Esophagus squamous epithelium (tissue), 5 donors: ENCODE measurements around the gene NDN. TPM values are rescaled to one million over a fixed set of nuclear protein-coding genes. Genes with fewer than 3 reads are reported as not detected.
"Not testable (repeated sequence)": the region's sequence is repeated elsewhere in the genome, so short reads cannot be mapped to it uniquely, and the experiment has no call there.

Experiments used
- DNase-seq: peaks from one replicate; lab custom pipeline; 2025; lab: John Stamatoyannopoulos, UW
- H3K27ac ChIP-seq, 4 donors: fragments of 200-600 bp; sonication (generic); one replicate each; pipeline ENCODE4 v1.5.1; 2016 to 2019; ENCODE audit warnings: mild to moderate bottlenecking in 1 of 4
- H3K27me3 ChIP-seq, 4 donors: fragments of 200-600 bp; sonication (generic); 1 replicate in 3 of 4; 2 replicates in 1 of 4; pipeline versions ENCODE4 v1.5.1 to v1.6.0; 2017 to 2021; ENCODE audit warnings: antibody characterized with exemption in 1 of 4
- H3K36me3 ChIP-seq, 3 donors: fragments of 200-600 bp; sonication (generic); one replicate each; pipeline ENCODE4 v1.5.1; 2016 to 2019
- H3K4me1 ChIP-seq, 3 donors: fragments of 200-600 bp; sonication (generic); one replicate each; pipeline ENCODE4 v1.5.1; 2017 to 2019
- H3K4me3 ChIP-seq, 4 donors: fragments of 200-600 bp; sonication (generic); 1 replicate in 3 of 4; 2 replicates in 1 of 4; pipeline ENCODE4 v1.5.1; 2016 to 2019; ENCODE audit warnings: mild to moderate bottlenecking in 2 of 4, moderate library complexity in 1 of 4
- H3K9me3 ChIP-seq, 3 donors: fragments of 200-600 bp; sonication (generic); one replicate each; pipeline ENCODE4 v1.5.1; 2016 to 2019
- POLR2A ChIP-seq, 4 donors: fragments of 450-650 bp; IDR thresholded peaks; one replicate each; pipeline ENCODE4 v1.6.1; 2017; ENCODE audit warnings: antibody characterized with exemption in 4 of 4, mild to moderate bottlenecking in 4 of 4, moderate library complexity in 3 of 4
- WGBS, 2 donors: methylation state at CpG; one replicate each; pipeline ENCODE4 v1.1.5; 2018; 5-methylcytosine and 5-hydroxymethylcytosine counted together
- intact Hi-C: fragments of 100-400 bp; cut with DNase I; formaldehyde crosslinking; loops from one replicate; pipeline ENCODE4 v1.15.0; 2022
- total RNA-seq, 4 donors: library from RNA; depleted of rRNA; stranded (reverse); fragments of >200 nt; gene quantifications; one replicate each; pipeline ENCODE4 v1.1.0, GENCODE V29; 2016
- TF ChIP-seq, protein P1 (sequence below), 6 experiments: fragments of 450-650 bp in 4 of 6; fragments of 200-600 bp in 2 of 6; sonication (generic) in 2 of 6; IDR thresholded peaks; one replicate each; pipeline ENCODE4 v1.5.1; 2016 to 2019; ENCODE audit warnings: antibody characterized with exemption in 6 of 6, mild to moderate bottlenecking in 4 of 6, moderate library complexity in 4 of 6
- donor health status: DM: yes; HTN: yes; CAD: no.

Gene NDN, protein sequence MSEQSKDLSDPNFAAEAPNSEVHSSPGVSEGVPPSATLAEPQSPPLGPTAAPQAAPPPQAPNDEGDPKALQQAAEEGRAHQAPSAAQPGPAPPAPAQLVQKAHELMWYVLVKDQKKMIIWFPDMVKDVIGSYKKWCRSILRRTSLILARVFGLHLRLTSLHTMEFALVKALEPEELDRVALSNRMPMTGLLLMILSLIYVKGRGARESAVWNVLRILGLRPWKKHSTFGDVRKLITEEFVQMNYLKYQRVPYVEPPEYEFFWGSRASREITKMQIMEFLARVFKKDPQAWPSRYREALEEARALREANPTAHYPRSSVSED
- total RNA-seq, result 10 to 100 TPM; 10.5 to 41.0 (median 32.3) TPM

DNA sequence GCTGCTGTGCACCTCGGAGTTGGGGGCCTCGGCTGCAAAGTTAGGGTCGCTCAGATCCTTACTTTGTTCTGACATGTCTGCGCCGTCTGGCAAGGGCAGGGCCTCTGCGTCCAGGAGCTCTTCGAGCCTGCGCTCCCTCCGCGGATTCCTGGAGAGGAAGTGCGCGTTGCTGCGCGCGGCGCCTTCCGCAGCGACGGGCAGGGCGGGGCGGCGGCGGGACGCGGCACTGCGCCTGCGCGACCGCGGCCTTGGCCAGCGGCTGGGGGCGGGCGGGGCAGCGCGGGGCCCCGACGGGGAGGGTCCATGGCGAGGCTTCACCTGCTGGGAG, at the start of gene NDN:
NDN (minus strand) TSS at position 163 of the 328 bp plus-strand sequence; CDS start at position 75, 88 bp downstream.
- intact Hi-C loops, result no loop called here
- no peak for DNase-seq
- no peaks in the 10 kb centered on the region for H3K27me3 ChIP-seq
- no peaks in the 10 kb centered on the region for H3K9me3 ChIP-seq
- WGBS, 2 donors, result 0% methylated on average over 1 of the region's 38 CpGs; no CpG with 5 or more reads in 1 of the 2 donors
- peak within 1 kb of the TSS; percentile 35 to 71 (median 52) for H3K4me3 ChIP-seq
- no peaks in the 10 kb centered on the region for H3K36me3 ChIP-seq
- peak in 1 of 4 donors; percentile 13 for TF ChIP-seq POLR2A (IDR thresholded peaks at IDR 0.05)
- TF ChIP-seq, protein P1, sequence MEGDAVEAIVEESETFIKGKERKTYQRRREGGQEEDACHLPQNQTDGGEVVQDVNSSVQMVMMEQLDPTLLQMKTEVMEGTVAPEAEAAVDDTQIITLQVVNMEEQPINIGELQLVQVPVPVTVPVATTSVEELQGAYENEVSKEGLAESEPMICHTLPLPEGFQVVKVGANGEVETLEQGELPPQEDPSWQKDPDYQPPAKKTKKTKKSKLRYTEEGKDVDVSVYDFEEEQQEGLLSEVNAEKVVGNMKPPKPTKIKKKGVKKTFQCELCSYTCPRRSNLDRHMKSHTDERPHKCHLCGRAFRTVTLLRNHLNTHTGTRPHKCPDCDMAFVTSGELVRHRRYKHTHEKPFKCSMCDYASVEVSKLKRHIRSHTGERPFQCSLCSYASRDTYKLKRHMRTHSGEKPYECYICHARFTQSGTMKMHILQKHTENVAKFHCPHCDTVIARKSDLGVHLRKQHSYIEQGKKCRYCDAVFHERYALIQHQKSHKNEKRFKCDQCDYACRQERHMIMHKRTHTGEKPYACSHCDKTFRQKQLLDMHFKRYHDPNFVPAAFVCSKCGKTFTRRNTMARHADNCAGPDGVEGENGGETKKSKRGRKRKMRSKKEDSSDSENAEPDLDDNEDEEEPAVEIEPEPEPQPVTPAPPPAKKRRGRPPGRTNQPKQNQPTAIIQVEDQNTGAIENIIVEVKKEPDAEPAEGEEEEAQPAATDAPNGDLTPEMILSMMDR (IDR thresholded peaks at IDR 0.05), result no peak
- peak within 1 kb of the TSS in 2 of 4 donors; percentile 25 to 62 for H3K27ac ChIP-seq
- H3K4me1 ChIP-seq, result peaks cover 0 to 14% (median 0%) of the 10 kb centered on the region in 3 donors

DNA sequence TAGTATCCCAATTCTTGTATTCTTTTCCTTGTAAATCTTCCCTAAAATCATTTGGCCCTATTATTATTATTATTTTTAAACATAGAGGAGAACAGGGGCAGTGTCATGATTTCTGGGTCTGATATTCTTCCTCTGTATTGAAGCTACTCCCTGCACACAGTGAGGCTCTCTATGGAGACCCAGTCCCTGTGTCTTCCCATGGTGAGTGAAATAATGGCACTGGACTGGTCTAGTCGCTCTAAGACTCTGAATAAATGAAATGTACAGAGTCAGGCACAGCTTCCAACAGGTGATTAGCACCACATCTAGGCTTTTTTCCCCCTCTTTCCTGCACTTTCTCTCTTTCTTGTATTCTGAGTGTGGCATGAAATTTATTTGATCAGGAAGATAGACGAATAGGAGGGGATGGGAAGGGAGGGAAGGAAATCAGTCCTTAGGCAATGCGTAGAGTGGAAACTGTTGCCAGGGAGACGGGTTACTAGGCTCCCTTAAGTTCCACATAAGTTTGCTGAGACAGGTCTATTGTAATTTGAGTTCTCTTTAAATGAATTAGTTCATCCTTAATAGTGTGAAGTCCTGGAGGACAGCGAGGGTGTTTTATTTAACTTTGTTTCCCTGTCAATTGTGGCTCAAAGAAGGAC, 49.0 kb upstream of the NDN start:
- intact Hi-C loops, result no loop called here
- Histone ChIP-seq H3K27ac (no peak overlapping the region), H3K27me3 (no peaks in the 10 kb centered on the region), H3K4me1 (no peaks in the 10 kb centered on the region), H3K9me3 (no peaks in the 10 kb centered on the region), H3K36me3 (no peaks in the 10 kb centered on the region), H3K4me3 (no peak overlapping the region)
- no peak for DNase-seq
- 34 to 37% methylated on average over 5 of the region's 5 CpGs for WGBS, 2 donors
- TF ChIP-seq POLR2A (IDR thresholded peaks at IDR 0.05), result no peak
- TF ChIP-seq, protein P1 (IDR thresholded peaks at IDR 0.05), result no peak

DNA sequence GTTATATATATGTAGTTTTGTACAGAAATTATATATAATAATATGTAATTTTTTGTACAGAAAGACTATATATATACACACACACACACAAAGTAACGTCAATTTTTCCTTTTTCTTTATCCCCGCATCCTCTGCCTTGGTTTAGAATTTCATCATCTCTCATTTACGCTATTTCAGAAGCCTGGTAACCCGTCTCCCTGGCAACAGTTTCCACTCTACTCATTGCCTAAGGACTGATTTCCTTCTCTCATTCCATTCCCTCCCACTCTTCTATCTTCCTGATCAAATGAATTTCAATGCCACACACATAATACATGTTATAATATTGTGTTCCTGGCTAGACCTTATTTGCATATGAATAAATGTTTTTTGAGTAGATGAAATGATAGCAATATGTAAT, 47.8 kb upstream of the NDN start:
- intact Hi-C loops, result no loop called here
- Histone ChIP-seq H3K4me1 (no peaks in the 10 kb centered on the region), H3K27me3 (no peaks in the 10 kb centered on the region), H3K9me3 (no peaks in the 10 kb centered on the region), H3K4me3 (no peak overlapping the region), H3K36me3 (no peaks in the 10 kb centered on the region), H3K27ac (no peak overlapping the region)
- no peak for TF ChIP-seq POLR2A (IDR thresholded peaks at IDR 0.05)
- TF ChIP-seq, protein P1 (IDR thresholded peaks at IDR 0.05), result no peak
- no peak for DNase-seq
- 62 to 63% methylated on average over 4 of the region's 4 CpGs for WGBS, 2 donors

DNA sequence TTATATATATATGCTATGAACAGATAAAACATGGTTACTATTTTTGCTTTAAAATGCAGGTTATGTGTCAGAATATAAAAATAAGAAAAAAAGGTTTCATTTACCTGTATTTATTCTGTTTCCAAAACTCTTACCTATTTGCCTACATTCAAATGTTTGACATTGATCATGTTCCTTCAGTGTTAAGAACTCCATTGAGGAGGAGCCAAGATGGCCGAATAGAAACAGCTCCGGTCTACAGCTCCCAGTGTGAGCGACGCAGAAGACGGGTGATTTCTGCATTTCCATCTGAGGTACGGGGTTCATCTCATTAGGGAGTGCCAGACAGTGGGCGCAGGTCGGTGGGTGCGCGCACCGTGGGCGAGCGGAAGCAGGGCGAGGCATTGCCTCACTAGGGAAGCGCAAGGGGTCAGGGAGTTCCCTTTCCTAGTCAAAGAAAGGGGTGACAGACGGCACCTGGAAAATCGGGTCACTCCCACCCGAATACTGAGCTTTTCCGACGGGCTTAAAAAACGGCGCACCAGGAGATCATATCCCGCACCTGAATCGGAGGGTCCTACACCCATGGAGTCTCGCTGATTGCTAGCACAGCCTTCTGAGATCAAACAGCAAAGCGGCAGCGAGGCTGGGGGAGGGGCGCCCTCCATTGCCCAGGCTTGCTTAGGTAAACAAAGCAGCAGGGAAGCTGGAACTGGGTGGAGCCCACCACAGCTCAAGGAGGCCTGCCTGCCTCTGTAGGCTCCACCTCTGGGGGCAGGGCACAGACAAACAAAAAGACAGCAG, 27.0 kb upstream of the NDN start:
- H3K4me3 ChIP-seq, H3K36me3 ChIP-seq, H3K9me3 ChIP-seq, H3K4me1 ChIP-seq, DNase-seq, H3K27ac ChIP-seq, H3K27me3 ChIP-seq, intact Hi-C loops: not testable (repeated sequence)
- WGBS, 2 donors, result 80 to 84% methylated on average over 6 to 20 of the region's 28 CpGs

DNA sequence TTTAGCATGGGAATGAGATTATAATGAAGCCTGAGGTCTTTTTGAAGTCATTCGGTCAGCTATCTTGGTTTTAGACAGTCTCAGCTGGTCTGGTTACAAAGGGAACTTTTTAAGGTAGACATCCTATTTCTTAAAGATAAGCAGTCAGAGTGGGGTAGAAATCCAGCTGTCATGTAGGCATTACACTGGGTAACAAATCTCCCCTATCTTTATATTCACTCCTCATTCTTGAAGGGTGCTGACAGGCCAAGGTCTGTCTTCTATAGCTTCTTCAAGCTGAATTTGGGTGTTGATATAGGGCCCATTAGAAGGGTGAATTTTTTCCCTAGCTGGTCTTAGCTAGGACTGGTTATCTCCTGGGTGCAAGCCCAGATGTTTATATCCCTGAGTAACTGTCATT, 21.2 kb upstream of the NDN start:
- no peak for DNase-seq
- Histone ChIP-seq H3K9me3 (no peaks in the 10 kb centered on the region), H3K27me3 (no peaks in the 10 kb centered on the region), H3K36me3 (no peaks in the 10 kb centered on the region), H3K4me1 (no peaks in the 10 kb centered on the region), H3K4me3 (no peak overlapping the region), H3K27ac (no peak overlapping the region)
- intact Hi-C loops, result no loop called here
- no peak for TF ChIP-seq POLR2A (IDR thresholded peaks at IDR 0.05)
- TF ChIP-seq, protein P1 (IDR thresholded peaks at IDR 0.05), result no peak
- WGBS, 2 donors, result 60 to 75% methylated on average over 1 of the region's 1 CpG
